OCI-M1 (cell line): Measurements from ENCODE around the gene GSTT2.
"Not testable (repeated sequence)": the region's sequence is repeated elsewhere in the genome, so short reads cannot be mapped to it uniquely, and the experiment has no call there.

Experiments used
- DNase-seq: peaks from one replicate; lab custom pipeline; 2025; lab: John Stamatoyannopoulos, UW

The GSTT2 gene

GRCh38 chr22:23974345-23974744 lies 5.6 kb upstream of the GSTT2 start, which contains the start of gene DDT:
DDT (minus strand) TSS chr22:23974441; CDS start chr22:23974414, 27 bp downstream.
- DNase-seq, result not testable (repeated sequence)

DNA sequence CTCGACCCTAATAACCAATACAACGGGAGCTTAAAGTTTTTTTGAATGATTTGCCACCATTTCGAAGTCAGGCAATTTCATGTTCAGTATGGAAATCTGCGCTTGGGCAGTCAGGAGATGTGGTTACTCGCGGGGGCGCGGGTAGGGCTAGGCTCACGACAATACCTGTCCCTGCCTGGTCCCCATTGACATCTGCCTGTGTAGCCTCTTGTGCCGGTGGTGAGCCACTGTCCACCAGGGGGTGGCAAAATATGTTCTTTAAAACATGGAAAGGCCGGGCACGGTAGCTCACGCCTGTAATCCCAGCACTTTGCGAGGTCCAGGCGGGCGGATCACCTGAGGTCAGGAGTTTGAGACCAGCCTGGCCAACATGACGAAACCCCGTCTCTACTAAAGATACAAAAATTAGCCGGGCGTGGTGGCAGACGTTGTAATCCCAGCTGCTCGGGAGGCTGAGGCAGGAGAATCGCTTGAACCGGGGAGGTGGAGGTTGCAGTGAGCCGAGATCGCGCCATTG lies 5.0 kb upstream of the GSTT2 start:
- not testable (repeated sequence) for DNase-seq

- DNase-seq, result not testable (repeated sequence)
These were observed 2.6 kb upstream of the GSTT2 start for GRCh38 chr22:23977304-23977703.

DNA sequence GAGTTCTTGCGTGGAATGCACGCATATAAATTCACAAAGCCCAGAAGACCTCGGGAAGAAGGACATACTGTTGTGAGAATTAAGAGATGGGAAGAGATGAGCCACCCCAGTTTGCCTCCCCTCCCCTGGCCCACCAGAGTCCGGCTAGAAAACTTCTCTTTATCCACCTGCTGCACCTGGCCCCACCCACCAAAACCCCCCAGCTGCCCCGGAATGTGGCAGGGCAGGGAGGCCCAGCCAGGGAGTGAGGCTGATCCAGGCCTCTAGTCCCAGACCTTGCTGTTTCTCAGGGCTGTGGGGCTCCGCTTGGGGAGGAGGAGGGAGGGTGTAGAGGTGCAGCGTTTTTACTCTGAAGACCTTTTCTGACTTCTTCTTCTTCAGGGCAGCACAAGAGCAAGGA lies 633 bp downstream of the GSTT2 start:
- DNase-seq, result not testable (repeated sequence)

DNA sequence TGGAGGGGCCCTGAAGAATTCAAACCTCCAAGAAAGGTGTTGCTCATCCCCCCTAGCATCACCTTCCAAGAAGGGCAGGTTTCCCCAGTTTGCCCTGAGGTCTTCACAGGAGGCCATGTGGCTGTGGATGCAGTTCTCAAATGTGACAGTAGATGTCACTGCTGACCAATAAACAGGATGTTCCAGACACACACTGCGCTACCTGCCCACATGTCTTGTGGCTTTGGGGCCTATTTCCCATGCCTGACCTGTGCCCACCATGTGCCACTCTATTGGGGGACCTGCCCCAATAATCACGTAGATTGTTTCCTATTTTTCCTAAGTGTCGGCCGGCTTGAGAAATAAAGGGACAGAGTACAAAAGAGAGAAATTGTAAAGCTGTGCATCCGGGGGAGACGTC lies 4.5 kb downstream of the GSTT2 start:
- peak; percentile 38 for DNase-seq

GRCh38 chr22:23986089-23986488 lies 6.2 kb downstream of the GSTT2 start:
- DNase-seq, result not testable (repeated sequence)

DNA sequence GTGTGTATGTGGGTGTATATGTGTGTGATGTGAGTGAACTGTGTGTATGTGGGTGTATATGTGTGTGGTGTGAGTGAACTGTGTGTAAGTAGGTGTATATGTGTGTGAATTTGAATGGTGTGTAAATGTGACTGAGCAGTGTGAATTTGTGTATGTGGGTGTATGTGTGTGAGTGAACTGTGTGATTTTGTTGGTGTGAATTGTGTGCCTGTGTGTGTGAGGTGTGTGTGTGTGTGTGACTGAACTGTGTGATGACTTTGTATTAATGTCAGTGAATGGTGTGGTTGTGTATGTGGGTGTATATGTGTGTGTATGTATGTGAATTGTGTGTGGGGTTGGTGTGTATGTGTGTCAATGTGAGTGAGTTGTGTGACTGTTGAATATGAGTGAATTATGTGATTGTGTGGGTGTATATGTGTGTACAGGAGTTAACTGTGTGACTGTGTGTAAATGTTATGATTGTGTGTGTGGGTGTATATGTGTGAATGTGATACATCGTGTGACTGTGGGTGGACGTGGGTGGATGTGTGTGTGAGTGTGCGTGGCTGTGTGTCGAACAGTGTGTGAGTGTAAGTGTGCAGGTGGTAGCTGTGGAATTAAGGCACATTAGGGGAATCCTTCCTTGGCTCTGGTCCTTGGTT lies 6.7 kb downstream of the GSTT2 start:
- not testable (repeated sequence) for DNase-seq

DNA sequence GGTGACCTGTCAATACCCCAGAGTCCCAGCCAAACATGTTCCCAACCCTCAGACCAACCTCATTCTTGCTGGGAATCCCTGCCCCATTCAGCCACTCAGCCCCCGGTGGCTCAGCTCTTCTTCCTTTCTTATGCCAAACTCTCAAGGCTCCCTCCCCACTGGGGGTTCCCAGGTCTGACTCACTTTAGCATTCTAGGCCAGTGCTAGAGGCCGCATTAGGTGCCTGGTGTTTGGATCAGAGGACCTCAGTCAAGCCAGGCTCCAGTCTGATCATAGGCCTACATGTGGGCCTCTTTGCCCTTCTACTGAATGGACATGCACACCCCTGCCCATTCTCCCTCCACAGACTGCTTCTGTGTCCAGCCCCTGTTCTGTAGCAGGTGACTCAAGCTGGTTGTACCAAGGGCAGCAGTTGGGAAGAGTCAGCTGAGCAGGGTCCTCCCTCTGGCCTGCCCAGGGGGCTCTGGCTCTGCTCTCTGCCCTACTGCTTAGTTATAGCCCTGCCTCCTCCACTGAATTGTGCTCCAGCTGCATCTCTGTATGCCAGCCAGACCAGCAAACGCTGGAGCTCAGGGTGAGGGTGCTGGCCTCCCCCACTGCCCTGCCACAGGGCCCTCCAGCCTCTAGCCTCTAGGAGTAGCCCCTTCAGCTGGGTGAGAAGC lies 9.8 kb downstream of the GSTT2 start:
- DNase-seq, result not testable (repeated sequence)

DNA sequence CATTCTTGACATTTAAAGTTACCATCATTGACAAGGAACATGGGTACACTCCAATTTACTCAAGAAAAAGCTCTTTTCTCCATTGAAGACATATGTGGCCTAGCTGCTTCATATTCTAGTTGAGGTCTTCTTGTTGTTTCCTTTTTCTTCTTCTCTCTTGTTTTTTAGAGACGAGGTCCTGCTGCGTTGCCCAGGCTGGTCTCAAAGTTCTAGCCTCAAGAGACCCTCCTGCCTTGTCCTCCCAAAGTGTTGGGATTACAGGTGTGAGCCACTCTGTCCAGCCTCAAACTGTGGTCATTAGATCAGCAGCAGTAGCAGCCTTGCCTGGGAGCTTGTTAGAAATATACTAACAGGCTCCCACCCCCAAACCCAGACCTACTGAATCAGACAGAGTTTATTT lies 13.1 kb downstream of the GSTT2 start:
- DNase-seq, result not testable (repeated sequence)

DNA sequence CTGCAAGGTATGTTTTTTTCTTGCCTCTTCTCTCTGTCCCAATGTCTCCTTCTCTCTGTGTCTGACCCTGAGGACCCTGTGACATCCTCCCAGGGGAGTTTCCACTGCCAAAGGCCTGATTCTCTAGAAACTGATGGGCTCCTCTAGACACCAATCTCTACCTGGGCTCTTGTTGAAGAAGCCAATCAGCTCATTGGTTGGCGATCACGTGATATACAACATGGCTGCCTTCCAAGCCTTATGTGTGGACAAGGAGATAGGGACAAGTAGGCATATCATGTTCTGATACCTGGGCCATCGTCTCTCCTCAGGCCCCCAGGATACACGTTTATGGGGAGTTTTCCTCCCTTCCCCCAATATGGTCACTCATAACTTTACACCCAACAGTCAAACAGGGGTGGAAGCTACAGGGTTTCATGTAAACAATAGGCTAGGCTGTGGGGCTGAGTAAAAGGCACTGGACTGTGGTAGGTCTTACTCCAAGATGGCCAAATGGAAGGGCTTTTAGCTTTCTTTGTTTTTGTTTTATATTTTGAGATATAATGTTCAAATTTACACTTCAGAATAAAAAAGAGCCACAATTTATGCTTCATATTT lies 13.7 kb downstream of the GSTT2 start:
- peak; percentile 83 for DNase-seq

GRCh38 chr22:23997092-23997491 lies 17.2 kb downstream of the GSTT2 start:
- no peak for DNase-seq

DNA sequence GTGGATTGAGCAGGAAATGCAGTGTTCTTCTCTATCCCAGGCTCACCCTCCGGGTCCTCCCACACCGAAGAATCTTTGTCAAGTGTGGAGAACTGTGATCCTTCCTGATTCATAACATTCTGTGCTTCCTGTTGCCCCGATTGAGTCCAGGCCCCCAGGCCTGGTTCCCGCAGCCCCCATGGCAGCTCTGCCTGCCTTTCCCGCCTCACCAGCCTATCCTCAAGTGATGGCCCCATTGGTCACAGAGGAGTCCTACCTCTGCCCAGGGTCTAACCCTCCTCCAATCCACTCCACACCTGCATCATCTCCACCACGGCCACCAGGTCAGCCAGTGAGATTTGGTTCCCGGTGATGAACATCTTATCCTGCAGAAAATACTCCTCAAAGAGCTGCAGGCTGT lies 19.8 kb downstream of the GSTT2 start:
- DNase-seq, result not testable (repeated sequence)

DNA sequence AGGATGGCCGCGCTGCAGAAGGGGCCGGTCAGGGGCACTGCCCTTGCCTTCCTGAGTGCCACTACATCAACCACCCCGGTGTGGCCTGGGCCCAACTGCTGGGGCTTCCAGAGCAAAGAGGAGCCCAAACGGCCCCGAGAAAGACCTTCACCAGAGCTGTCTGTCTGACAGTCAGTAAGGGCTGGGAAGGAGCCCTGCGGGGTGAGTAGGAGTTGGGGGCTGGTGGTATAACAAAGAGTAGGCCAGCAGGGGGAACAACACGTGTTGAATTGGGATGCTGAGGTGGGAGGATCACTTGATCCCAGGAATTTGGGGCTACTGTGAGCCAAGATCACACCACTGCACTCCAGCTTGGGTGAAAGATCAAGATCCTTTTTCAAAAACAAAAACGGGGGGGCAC lies 21.4 kb downstream of the GSTT2 start:
- no peak for DNase-seq

GRCh38 chr22:24002272-24002671 lies 22.3 kb downstream of the GSTT2 start:
- no peak for DNase-seq

GRCh38 chr22:24002851-24003250 lies 22.9 kb downstream of the GSTT2 start:
- DNase-seq, result no peak

- no peak for DNase-seq
These were observed 24.0 kb downstream of the GSTT2 start for GRCh38 chr22:24003887-24004286.

DNA sequence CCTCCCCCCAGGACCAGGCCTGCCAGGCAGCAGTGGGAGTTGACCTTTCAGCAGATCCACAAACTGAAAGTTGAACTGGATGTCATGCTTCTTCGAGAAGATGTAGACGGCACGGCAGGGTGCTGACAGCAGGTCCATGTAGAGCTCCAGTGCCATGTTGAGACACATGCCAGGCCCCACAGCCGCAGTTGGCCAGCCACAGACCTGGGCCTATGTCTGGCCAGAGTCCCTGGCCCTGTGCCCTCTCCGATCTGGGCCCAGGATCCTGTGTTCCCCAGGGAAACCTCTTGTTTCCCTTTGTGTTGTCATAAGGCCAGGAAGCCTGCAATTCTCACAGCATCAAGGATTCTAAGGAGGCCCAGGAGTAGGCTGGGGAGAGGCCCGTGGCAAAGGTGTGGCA lies 25.3 kb downstream of the GSTT2 start, which contains the start of gene GSTT4:
Gene GSTT4, minus strand, starts transcription at position 253 of the 400 bp plus-strand sequence. Its CDS starts 97 bp downstream, at position 156.
- DNase-seq, result no peak

- DNase-seq, result no peak
These were observed 26.4 kb downstream of the GSTT2 start for GRCh38 chr22:24006207-24006913.

- no peak for DNase-seq
These were observed 26.9 kb downstream of the GSTT2 start for GRCh38 chr22:24006914-24007214.

GRCh38 chr22:24007253-24008021 lies 27.5 kb downstream of the GSTT2 start:
- no peak for DNase-seq

- no peak for DNase-seq
These were observed 28.0 kb downstream of the GSTT2 start for GRCh38 chr22:24008022-24008283.
